Femur (tissue), 1 donor: ENCODE data around the gene FARP1.

Source experiments
- DNase-seq: peaks from one replicate; pipeline ENCODE4 v3.0.0-alpha.2; 2017

The FARP1 gene

DNA sequence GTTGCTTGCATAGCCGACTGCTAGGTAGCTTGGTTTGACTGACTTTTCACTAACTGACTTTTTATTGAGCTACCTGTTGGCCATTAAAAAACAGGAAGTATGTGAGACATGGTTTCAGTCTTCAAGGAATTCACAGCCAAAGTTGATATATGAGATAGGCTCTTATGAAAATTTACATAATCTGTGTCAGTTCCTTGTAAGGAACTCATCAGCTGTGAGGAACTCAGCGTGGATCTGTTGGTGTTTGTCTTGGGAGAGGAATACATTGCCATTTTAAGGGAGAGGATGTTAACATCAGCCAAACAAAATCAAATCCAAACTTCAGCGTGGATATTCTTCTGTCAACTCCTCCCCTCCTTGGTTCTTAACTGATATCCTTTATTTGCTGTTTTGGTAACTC lies 32.1 kb downstream of the FARP1 start:
- DNase-seq, result no peak

DNA sequence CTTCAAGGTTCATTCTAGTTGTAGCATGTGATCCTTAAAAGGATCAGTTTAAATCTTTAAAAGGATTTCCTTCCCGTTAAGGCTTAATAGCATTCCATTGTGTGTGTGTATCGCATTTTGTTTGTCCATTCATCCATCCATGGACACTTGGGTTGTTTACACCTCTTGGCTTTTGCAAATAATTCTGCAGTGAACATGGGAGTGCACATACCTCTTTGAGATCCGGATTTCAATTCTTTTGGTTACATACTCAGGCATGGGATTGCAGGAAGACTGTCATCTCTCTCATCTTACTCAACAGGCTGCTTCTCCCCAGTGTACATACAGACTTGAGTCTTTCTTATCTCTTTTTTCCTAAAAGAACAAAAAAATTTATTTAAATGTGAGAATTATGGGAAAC lies 32.9 kb downstream of the FARP1 start:
- no peak for DNase-seq

DNA sequence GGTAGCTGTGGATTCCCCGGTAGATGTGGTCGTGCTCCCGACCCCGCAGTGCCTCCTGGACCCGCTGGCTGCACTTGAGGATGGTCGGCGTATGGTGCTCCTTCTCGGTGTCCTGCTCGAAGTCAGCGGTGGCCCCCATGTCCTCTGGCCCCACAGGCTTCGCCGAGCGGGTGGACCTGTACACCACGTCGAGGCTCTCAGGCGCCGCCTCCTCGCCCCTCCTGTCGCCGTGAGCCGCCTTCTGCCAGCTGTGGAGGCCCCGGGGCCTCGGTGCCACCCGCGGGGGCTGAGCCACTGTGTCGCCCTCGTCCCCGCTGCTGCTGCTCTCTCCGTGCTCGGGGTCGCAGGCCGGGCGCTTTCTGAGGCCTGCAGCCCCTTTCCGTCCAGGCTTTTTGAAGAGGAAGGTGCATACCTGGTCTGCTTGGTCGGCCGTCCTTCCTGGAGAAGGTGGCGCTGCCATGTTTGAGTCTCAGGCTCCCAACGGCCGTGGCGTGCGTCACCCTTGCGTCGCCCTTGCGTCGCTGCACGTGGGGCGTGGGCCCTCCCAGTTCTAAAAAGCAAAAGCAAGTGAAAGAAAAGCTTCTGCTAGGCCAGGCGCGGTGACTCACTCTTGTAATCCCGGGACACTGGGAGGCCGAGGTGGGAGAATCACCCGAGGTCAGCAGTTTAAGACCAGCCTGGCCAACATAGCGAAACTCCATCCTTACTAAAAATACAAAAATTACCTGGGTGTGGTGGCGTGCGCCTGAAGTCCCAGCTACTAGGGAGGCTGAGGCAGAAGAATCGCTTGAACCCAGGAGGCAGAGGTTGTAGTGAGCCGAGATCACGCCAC lies 34.1 kb downstream of the FARP1 start, which contains the start of gene RNF113B:
TSS of gene RNF113B (minus strand) at position 493 of the 832 bp plus-strand sequence. CDS start at position 460, 33 bp downstream.
- no peak for DNase-seq

DNA sequence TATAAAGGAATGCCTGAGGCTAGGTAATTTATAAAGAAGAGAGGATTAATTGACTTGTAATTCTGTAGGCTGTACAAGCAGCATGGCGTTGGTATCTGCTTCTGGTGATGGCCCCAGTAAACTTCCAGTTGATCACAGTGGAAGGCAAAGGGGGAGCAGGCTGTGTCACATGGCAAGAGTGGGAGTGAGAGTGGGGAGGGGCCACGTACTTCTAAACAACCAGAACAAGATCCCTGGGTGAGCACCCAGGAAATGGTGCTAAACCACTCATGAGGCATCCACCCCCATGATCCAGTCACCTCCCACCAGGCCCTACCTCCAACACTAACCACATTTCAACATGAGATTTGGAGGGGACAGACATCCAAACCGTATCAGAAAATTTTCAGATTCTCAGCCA lies 37.2 kb downstream of the FARP1 start:
- DNase-seq, result no peak

DNA sequence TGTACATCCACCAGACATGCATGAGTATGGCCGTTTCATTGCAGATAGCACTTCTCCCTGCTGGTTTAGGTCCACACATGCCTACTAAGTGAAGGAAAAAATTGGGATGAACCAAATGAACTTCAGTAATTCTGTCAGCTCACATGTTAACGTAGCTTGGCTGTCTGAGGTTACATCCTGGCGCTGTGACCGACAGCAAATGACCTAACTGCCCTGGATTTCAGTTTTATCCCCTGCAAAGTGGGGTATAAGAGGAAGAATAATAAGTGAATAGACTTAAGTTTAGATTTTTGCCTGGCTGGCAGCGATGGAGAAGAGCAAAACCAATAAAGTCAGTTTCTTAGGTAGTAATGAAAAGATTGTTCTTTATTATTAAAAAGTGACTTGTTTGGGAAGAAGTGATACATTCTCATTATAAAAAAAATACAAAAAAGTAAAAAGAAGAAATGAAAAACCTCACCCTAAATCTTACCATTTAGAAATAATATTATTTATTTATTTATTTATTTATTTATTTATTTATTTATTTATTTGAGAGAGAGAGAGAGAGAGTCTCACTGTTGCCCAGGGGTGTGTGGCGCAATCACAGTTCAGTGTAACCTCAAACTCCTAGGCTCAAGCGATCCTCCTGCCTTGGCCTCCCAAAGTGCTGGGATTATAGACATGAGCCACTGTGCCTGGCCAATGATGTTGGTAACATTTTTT lies 38.4 kb downstream of the FARP1 start:
- no peak for DNase-seq

DNA sequence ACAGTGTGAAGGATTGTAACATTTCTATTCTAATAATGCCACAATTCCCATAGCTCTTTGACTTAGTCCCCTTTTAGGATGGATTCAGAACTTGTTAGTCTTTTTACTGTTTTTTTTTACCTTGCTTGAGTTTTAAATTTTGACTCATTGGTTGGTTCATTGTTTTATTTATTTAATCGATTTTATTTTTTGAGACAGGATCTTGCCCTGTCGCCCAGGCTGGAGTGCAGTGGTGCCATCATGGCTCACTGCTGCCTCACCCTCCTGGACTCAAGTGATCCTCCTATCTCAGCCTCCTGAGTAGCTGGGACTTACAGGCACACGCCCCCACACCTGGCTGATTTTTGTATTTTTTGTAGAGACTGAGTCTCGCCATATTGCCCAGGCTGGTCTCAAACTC lies 39.3 kb downstream of the FARP1 start:
- DNase-seq, result no peak

DNA sequence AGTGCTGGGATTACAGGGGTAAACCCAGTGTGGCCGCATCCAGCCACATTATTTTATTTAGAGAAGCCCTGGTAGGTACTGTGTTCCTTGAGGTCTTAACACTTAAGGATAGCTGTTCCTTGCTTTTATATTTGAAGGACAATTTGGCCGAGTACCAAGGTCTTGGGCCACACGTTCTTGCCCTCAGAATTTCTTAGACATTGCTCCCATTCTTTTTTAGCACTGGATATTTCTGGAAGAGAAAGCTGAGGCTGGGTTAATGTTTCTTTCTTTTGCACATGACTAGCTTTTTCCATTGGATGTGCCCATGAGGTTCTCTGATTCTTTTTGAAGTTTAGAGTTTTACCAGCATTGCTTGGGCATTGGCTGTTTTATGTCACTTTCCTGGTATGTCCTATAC lies 39.7 kb downstream of the FARP1 start:
- DNase-seq, result no peak

DNA sequence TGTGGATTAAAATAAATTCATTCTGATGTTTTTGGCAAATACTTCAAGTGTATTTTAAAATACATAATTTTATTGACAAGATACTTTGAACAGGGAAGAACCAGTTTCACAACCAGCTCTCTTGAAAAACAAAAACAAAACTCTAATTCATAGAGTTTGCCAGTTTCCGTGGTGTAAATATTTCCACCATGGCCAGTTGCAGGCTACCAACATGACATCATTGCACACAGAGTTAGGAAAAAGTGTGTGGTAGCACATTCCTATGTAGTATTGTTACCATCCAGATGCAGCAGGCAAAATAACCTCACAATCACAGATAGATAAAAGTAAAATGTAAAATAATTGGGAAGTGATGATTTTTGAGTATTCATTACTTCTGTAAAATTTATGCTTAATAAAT lies 41.9 kb downstream of the FARP1 start:
- DNase-seq, result no peak

DNA sequence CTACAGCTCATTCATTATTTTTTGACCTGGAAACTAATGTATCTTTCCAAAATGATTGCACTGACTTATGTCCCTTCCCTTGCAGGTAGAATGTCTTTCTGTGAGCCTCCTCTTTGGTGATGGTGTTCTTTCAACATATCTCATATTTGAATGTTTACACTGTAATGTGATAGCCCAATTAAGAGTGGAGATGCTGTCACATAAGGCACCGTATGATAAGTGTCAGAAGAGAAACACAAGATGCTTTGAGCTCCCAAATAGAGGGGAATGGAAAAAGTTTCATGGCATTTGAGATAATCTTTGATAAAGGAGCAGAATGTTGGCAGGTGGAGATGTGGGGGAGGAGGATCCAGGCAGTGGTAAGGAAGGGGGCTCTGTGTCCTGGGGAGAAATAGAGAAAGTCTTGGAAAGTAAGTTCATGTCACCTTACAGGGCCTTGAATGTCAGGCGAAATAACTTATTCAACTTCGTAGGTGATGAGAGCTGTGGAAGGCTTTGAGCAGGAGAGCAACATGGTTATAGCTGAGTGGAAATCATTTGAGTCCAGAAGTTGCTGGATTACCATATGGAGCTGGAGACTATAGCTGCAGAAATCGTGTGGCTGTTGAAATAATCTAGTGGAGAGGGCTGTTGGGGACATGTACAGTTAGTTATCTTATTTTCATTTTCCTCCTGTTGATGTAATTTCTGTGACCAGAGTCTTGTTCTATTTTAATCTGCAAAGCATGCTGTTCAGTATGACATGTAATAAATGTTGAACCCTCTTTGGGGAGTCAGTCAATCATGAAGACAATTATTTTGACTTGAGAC lies 44.5 kb downstream of the FARP1 start:
- DNase-seq, result no peak

DNA sequence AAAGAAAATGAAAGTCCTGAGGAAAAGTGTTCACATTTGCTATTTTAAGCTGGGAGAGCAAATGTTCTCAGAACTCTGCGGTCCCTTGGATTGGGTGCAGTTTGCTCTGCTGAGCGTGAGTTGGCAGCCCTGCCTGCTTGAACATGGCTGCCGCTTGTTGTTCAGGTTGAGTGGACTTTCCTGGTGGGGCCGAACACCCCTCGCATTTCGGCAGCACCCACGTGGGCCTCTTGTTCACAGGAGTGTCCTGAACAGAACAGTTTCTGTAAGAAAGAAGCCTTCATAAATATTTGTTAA lies 45.0 kb downstream of the FARP1 start:
- no peak for DNase-seq

DNA sequence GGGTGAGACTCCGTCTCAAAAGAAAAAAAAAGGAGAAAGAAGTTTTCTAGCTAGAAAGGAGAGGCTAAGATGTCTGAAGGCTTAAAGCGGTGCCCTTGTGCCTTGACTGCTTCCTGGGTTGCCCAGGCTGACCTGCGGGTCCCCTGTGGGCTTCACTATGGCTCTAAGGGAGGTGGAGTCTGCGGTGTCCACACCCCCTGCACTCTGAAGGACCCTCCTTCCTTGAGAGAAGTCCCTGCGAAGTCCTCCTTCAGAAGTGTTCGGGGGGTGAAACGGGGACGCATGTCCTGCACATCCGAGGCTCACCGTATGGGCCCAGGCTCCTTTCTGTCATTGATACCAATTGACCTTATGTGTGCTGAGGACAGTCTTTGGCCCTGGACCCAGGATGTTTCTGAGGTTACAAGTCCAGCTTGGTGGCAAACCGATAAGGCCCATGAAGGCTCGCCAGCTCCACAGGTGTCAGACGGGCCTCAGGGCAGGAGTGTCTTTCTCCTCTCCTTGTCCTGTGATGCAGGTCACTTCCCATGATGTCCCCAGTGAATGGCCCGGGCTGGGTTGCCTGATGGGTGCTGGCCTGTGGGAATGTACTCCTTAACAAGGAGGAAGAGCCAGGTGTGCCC lies 45.8 kb downstream of the FARP1 start:
- DNase-seq, result no peak

DNA sequence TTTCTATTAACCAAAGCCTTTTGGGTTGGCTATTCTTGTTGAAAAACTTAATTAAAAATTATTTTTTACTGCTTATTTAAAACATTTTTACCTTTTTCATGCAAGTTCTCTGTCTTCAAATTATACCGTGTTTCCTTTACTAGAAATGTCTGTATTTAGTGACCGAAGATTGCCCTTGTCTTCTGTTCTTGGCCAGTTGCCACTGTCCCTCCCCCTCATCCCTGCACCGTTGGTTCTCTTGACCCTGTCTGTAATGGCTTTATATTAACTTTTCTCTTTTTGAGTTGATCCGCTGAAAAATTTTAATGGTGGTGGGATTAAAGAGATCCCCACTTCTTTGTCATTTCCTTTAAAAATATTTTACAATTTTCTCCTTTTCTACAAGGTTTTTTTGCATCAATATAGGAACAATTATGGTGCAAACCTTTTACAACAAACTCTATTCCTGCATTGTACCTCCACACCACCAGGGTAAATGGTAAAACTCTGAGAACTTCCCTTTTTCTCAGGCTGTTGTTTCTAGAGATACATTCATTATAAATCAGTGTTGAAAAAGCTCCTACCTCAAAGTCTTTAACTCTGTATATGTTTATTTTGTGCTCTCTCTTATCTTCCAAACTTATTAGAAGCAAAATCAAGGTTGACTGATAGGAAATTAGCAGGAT lies 47.1 kb downstream of the FARP1 start:
- DNase-seq, result no peak

DNA sequence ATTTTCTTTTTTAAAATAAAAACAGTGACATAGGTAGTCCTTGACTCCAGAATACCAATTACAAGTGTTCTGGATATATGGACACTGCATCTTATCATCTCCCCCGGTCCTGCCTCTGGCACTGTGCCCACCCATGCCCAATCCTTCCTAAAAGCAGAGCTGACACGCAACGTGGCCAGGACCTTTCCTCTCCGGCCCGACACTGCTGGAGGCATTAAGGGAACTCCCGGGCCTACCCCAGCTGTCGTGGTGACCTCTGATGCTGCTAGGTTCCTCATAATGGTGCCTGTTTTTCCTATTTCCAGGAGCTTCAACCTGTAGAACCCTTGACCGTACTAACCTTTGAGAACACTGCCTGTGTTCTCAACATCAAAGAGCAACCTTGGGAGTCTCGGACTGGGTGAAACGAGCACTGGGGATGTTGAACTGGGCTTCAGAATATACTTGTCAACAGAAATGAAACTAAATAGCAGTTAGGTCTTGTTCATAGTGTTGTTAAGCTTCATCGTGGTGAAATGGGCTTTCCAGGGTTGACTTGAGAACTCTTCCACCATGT lies 48.1 kb downstream of the FARP1 start:
- no peak for DNase-seq

DNA sequence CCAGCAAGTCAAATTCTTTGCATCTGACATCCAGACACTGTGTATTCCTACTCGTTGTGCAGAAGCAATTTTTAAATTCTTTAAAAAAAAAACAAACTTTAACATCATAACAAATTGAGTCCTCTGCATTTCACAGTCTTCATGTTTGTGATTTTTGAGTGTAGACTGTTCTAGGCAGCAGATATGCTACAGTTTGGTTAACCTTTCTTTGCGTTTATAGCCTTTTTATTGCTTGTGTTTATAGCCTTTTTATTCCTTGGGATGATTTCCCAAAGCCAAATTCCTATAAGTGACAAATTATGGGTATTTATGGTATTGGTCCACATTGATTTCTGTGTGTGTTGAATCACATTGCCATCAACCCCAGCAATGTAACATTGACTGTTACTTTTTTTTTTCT lies 49.1 kb downstream of the FARP1 start:
- no peak for DNase-seq

DNA sequence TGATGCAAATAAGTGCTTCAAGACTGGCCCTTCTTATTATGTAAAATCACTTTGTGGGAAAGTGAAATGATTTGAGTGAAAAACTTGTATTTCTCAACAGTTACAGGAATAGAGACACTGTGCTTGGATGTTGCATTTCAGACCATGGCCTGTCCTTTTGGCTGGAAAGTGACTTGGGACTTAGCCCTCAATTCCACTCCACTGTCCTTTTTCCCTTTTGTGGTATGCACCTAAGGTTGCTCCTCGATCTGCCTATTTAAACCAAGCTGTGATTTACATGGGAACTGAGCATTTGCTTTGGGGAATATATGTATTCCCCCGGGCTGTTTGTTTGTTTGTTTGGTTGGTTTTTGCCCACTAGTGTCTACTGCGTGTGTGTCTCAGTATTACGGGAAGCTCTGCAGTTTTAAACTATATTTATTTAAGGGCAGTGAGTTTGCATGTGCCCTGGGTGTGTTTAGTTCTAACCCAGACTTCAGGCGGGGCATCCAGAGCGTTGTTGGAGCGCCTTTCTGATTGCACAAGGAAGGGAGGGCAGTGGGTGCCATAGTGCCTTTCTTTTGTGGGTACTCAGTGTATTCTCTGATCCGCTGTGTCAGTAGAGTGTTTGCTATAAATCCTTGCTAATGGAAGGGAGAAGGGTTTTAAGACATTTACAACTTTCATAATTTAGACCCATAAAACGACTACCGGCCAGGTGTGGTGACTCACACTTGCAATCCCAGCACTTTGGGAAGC lies 52.3 kb downstream of the FARP1 start:
- DNase-seq, result no peak

DNA sequence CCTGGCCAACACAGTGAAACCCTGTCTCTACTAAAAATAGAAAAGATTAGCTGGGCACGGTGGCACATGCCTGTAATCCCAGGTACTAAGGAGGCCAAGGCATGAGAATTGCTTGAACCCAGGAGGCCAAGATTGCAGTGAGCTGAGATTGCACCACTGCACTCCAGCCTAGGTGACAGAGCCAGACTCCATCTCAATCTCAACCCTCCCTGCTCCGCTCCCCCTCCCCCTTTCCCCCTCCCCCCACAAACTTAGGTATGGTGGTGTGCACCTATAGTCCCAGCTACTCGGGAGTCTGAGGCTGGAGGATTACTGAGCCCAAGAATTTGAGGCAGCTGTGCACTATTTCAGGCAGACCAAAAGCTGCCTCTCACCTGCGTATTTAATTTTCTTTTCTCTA lies 55.8 kb downstream of the FARP1 start:
- no peak for DNase-seq

DNA sequence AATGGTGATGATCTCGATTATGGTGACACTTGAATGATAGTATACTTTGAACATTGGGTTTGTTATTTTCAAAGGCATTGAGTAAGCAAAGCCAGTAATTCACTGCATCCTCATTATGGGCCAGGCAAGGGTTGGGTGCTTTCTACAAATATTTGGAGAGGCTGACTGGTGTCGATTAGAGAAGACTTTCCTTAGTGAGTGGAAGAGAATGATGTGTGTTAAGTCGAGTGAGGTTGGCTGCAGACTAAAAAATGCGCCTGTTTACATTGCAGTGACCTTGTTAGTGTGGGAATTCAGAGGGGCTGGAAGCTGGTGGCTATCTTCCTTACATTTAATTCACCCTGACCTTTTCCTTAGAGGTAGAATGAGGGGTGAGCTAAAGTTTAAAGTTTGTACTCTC lies 56.6 kb downstream of the FARP1 start:
- no peak for DNase-seq

DNA sequence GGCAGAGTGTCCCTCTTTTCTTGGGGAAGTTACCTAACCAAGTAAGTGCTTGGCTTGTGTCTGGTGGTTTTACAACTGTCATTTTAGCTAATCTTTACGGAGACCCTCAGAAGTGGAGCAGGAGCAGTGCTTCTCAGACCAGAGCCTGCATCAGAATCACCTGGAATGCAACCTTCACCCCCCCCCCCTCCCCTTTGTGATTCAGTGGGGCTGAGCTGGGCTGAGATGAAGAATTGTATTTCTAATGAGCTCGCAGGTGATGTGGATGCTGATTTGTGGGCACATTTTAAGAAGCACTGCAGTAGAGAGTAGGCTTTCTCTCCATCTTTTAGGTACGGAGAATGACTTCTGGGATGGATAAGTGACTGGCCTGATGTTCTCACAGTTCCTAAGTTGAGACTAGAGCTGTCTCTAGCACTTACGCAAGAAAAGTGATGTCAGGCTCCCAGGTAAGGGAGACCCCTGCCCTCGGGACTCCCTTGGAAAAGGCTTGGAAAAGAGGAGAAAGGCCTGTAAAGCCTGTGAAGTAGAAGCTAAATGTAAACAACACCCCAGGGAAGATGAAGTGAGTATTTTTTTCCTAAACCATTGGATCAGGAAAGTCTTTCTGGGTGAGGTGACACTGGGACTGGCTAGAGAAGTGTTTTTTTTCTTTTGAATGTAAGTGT lies 57.5 kb downstream of the FARP1 start:
- DNase-seq, result no peak

DNA sequence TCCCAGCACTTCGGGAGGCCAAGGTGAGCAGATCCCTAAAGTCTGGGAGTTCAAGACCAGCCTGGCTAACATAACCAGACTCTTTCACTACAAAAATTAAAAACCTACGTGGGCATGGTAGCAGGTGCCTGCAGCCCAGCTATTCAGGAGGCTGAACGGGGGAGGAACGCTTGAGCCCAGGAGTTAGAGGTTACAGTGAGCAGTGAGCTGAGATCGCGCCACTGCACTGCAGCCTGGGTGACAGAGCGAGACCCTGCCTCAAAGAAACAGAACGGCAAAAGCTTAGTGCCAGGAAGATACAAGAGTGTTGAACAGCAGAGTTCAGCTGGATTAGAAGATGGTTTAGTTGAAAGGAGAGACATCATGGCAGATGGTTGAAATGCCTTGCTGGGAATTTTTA lies 58.3 kb downstream of the FARP1 start:
- DNase-seq, result no peak

DNA sequence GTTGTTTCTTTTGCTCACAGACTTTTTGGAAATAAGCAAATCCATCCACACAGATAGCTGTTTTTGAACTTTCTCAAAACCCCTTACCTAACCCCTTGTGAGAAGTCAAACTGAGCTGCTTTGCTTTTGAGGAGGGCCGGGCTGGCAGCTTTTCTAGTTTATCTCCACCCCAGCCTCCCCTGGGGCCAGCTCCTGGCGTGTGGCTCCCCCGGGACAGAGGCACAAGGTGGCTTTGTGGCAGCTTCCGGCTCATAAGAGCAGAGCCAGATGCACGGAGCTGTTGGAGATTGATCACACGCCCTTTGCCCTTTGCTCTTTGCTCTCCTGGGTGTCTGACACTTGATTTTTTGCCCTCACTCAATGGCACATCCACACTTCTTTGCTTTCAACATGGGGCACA lies 59.1 kb downstream of the FARP1 start:
- DNase-seq, result no peak
